HG03432 (cell line): Measurements from ENCODE around the gene SPNS2.

Experiments used
- ATAC-seq: cut with Tn5 transposase; IDR thresholded peaks from one replicate; pipeline ENCODE4 v1.9.1; 2021; ENCODE audit warnings: mild to moderate bottlenecking, moderate library complexity; ENCODE audit not compliant: unreplicated experiment

Gene SPNS2

DNA sequence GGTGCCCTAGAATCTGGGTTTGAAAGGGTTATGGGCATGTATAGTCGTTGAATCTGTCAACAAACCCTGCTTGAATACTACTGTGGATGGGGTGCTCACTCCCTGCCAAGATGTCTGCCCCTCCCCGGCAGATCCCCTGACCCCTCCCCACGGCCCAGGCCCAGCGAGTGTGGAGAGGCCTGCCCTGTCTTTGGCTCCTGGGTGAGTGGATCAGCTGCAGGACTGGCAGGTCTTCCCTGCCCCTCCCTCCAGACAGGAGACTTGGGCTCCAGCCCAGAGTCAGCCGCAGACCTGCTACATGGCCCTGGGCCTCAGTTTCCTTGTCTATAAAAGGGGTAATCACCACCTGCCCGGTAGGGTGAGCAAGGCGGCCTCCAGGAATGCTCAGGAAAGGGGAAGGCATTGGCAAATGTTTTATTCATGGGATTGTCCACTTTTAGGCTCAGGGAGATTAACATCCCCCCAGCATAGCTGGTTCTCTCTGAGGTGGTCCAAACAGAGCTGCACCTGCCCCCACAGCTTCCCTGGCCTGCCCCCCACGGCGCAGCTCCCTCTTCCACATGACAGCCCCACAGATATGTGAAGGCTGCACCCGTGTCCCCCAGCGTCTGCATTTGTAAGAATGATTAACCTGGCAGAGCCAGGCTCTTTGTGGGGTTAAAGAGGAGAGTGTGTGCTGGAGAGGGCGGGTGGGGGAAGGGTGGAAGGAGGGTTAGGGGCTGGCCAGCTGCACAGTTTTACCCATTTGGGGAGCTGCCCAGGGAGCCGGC is 18.5 kb upstream of the SPNS2 start:
- no peak for ATAC-seq

DNA sequence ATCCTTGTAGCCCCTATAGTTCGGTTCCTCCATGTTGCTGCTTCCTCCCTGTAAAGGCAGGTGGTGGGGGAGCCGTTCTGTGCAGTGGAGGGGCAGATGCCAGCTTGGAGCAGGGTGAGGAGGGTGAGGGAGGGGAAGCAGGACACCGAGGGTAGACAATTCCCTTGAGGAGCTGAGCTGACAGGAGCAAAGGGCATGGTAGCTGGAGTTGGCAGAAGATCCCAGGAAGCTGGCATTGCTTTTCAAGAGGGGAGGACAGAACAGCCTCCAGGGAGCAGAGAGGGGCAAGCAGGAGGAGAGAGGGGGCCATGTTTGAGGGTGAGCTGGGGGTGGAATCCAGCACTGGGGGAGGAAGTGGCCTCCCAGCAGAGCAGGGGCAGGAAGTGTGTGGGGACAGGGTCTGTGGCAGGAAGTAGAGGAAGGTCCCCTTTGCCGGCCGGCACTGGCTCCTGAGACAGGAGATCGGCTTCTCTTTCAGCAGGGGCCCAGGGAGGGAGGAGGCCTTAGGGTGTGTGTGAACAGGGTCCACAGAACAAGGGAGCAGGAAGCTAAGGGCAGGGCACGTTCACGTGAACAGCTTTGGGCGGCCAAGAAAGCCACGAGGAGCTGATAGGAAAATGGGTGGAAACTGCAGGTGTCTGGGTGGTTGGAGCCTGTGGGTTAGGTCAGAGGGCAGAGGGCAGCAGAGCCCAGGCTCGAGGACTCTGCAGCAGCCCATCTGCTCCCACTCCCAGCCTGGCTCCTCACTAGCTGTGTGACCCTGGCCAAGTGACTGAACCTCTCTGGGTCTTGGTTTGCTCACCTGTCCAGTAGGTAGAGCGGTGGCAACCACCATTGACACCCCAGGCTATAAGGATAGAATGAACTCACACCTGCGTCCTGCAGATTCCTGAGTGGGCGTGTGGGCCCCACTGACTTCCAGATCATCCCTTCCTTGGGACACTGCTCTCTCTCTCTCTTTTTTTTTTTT is 17.5 kb upstream of the SPNS2 start:
- no peak for ATAC-seq

DNA sequence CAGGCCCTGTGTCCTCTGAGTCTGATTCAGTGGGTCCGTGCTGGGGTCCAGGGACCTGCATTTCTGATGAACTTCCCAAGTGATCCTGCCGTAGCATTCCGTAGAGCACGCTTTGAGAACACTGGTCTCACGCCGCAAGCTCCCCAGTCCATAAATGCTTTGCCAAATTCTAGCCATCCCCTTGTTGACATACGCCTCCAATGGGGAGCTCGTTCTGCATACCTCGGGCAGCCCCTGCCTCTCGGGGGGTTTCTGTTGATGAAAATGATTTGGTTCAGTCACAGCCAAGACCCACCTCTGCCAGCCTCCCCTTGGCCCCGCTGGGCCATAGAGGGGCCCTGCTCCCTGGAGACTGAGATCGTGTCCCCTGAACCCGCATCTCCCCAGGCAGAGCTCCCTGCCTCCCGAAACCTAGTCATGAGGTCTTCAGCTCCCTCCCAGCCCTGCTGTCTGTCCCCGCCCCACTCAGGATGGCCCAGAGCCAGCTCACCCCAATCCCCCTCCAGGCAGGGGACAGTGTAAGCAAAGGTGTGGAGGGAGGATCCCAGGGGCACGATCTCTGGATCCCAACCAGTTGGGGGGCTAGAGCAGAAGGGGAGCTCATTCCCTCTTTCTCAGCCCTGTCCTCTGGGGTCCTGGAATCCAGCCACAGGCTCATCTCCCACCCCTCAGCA is 16.2 kb upstream of the SPNS2 start:
- ATAC-seq = no peak

DNA sequence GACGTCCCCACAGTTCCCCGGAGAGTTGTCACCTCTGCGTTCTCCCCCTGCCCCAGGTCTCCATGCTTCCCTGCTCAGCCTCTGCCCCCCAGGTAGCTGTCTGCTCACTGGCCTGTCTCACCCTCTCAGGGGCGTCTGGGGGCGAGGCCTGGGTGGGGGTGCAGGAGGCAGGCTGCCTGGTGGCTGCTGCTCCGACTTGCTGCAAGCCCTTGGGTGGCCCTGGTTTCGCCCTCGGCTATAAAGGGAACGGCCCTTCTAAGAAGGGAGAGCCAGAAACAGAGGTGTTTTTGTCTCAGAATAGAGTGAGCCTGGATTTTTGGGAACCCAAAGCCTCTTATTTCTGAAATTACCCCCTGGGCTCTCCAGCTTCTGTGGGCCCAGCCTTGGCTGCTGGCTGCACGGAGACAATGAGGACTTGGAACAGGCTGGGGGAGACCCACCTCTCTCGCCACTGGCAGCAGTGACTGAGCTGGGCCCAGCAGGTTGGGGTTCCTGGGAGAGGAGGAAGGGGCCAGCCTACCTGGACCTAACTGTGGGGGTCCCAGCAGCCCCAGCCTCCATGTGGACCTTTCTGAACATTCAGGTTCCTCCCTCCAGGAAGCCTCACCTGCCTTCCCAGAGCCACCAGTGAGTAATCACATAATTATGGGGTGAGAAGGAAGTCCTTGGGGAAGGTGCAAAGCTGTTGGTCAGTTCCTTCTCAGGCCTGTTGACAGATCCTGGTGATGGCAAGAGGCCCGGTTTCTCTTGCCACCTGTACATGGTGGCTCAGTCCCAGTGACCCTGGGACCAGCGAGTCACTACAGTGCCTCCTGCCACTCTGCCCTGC is 15.5 kb upstream of the SPNS2 start:
- no peak for ATAC-seq

DNA sequence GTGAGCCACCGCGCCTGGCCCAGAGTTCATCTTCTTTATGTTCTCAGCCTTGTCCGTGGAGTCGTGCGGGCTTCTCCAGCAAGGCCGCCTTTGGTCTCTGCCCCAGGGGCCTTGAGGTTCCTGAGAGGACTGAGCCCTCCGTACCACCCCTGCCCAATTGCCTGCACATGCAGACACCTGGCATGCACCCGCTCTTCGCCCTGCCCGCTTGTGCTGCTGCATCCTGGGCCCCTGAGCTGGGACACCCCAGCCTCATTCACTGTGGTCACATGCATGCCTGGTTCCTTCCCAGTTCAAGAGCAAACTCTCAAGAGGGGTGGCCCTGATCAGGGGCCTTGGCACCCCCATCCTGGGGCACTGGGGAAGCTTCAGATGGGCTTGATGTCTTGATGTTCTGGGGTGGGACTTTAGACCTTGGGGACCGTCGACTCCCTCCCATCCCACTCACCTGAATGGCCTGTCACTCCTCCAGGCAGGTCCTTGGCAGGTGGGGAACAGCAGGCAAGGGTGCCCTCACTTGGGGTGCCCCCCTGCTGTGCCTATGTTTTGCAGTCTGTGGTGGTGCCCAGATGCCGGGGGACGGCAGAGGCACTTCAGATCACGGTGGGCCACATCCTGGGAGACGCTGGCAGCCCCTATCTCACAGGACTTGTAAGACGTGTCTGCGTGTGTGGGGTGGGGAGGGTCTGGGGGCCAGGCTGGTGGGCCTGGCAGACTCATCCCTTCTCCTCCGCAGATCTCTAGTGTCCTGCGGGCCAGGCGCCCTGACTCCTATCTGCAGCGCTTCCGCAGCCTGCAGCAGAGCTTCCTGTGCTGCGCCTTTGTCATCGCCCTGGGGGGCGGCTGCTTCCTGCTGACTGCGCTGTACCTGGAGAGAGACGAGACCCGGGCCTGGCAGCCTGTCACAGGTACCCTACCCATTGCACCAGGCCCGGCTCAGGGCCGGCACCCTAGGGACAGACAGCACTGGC is 12.7 kb upstream of the SPNS2 start:
- ATAC-seq = no peak

DNA sequence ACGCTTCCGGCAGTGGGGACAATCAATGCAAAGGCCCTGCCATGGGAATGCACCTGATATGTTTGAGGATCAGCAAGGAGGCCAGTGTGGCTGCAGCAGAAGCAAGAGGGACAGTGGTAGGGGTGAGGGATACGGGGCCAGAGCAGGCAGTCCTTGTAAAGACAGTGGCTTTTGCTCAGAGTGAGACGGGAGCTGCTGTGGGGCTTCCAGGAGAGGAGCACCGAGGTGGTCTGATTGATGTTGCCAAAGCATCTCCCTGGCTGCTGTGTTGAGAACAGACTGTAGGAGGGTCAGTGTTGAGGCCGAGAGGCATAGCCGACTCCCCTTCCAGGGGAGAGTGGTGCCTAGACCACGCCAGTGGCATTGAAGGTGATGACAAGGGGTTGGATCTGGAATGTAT is 11.4 kb upstream of the SPNS2 start:
- ATAC-seq = no peak

DNA sequence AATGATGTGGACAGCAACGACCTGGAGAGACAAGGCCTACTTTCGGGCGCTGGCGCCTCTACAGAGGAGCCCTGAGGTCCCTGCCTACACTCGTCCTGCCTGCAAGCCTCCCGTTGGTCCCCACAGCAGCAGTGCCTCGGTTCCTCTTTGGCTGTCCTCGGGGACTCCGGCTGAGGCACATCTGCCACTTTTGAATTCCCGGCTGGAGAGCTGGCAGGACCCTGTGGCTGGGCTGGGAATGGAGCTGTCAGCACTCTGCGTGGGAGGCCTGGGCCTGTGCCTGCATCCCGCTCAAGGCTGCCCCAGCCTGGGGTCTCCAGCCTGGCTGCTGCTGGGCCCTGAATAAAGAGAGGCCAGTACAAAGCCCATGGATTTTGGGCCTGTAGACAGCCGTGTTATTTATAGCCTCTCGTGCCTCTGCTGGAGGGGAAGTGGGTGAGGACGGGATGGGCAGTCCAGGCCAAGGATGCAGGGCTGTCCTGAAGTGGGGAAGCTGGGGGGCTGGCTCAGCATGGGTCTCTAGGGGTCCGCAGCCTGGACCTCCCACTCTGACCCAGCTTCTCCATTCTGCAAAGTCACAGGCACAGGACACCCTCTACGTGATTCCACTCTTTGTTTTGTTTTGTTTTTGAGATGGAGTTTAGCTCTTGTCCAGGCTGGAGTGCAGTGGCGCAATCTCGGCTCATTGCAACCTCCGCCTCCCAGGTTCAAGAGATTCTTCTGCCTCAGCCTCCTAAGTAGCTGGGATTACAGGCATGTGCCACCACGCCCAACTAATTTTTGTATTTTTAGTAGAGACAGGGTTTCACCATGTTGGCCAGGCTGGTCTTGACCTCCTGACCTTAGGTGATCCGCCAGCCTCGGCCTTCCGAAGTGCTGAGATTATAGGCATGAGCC is 10.6 kb upstream of the SPNS2 start:
- ATAC-seq = no peak

DNA sequence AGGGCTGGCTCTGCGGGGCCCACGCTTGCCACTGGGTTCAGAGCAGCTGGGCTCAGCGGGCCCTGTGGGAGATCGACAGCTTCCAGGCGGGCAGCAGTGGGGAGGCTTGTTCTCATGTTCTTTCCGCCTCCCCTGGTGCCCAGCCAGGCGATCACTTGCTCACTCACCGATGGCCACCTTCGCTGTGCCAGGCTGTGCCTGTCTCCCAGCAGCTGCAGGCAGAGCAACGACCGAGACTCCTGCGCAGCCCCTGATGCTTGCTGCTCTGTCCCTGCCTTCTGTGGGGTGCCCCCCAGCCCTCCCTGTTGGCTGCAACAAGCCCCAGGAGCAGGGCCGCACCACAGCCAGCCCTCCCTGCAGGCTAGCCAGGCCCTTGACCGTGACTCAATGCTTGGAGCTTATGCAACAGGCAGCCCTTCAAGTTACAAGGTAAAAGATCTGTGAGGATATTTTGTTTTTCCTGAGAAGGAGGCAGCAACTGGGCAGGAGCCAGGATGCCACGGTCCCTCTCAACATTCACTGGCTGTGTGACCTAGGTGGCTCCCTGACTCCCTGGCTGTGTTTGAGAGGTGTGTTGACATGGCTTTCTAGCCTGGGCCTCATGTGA is 9.6 kb upstream of the SPNS2 start:
- ATAC-seq = no peak

DNA sequence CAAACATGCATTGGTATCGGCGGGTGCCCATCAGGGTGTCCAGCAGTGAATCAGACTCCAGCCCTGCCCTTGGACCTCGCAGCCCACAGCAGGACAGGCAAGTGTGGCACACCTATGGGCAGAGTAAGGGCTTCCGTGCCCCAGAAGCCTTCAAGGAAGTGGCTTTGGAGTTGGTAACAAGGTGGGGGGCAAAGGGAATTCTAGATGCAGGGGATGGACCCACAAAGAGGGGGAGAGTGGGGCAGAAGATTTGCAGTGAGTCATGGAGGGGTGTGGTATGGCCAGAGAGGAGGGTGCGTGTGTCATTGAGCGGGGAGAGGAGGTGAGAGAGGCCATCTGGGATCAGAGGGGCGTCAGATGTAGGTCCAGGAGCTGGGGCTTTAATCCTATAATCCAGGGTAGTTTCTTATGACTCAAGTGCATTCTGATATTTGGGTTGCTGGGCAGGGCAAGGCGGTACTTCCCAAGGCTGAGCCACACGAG is 8.5 kb upstream of the SPNS2 start:
- ATAC-seq = no peak

DNA sequence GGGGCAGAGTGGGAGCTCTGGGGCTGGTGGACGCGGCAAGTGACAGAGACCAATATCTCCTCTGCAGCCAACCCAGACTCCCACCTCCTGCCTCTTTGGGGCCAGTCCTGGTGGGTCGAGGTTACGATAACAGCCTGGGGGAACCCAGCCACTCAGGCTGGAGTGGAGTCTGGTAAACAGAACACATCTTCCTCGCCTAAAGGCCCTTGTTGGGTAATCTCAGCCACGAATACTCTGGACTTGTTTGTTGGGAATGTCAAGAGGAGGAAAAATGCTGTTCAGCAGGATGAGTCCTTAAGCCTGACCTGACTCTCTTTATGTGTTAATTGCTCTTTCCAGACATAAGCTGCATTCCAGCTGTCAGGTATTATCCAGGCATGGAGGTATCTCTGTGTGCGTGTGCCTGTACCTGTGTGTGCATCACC is 8.0 kb upstream of the SPNS2 start:
- no peak for ATAC-seq

DNA sequence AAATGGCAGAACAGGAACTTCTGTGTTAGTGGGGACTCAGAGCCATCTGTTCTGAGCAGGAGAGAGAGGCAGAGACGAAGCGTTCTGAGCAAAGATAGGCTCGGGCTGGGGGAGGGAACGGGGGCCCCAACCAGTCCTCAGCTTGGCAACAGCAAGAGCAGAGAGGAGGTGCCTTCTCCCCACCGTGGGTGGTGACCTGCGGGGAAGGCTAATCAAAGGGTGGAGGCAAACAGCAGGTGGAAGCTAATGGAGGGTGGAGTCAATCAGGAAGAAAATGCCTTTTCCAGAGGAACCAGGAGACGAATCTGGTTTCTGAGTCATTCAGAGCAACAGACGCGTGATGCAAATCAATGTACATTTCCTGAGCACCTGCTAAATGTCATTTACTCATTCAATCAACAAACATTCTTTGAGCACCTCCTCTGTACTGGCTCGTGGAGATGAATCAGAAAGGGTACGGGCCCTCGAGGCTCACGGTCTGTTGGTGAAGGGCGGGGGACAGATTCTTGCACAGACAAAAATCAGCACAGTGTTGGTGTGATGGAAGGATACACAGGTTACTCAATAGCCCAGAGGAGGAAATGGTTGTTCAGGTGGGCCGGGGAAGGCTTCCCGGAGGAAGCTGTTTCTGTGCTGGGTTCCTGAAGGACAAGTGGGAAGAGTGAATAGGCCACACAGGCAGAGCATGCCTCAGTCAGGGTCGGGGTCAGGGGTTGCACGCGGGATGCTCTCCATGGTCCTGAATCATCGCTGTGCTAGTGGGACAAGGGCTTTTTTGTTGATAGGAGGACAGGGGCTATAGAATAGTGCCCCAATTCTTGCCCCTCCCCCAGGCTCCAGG is 5.7 kb upstream of the SPNS2 start:
- no peak for ATAC-seq

DNA sequence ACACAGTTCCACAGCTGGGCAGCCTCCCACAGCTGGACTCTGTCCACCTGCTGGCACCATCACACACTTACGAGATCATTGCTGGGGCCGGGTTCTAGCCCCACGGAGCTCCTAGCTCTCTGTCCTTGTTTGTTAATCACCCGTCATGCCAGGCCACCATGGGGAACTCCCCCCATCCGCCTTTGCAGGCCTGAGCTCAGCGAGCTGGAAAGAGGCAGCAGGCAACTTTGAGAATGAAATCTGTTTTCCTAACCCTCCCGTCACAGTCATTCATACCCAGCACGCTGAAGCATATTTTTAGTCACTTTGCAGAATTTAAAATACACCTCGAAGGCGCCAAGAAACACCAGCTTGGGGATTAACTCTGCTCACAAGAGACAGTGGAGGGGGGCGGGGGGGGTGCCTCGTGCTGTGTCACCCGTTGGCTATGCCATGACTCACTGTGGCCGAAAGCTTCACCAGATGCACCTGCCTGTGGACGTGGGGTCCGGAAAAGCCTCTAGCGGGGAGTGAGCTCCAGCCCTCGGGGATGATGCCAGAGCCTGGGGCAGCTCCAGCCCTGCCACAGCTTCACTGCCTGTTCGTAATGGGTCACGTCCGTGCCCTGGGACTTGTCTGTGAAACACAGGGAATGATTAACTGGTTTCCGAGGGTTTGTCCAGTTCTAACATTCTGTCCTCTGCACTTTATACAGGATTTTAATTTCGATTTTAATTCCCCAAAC is 1.4 kb upstream of the SPNS2 start:
- ATAC-seq = no peak

DNA sequence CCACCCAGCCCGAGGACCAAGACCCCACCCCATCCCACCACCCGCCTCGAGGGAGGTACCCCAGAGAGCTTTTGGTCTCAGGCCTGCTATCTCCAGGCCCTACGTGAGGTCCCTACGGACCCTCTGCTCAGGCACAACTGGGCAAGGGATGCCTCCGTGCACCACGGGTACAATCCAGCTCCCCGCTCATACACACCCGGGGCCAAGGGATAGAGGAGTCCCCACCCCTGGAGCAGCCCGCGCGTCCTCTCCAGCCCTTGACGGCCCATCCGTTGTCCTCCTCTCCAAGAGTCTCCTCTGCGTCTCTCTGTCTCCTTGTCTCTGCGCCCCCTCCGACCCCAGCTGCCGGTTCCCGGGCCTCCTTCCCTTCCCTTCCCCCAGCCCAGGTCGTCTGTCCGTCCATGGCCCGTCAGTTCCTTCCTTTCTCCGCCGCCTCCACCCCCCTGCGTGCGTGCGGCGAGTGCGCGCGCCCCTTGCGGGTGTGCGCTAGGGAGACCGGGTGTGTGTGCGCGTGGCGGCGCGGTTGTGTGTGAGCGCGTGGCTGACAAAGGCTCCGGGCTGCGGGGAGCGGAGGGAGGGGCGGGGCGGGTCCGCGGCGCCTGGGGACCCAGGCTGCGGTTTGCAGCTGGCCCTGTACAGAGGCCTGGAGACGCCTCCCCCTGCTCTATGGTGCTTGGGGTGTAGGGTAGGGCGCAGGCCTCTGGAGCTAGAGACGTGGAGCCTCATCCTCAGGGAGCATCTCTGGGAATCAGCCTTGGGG is 930 bp downstream of the SPNS2 start:
- ATAC-seq = no peak

DNA sequence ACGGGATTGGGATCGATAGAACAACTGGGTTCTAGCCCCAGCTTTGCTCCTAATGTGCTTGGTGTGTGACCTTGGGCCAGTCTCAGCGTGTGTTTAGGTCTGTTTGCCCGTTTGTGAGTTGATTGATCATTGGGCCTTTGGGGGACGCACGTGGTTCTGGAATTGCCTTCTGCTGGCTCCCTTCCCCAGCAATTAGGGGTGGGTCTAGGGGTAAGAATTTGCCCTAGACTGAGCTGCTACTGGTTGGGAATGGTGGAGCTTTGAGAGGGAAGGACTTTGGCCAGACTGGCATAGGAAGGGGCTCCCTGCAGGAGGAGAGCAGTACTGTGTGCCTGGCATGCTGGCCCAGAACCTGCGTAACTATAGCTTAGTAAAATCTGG is 1.5 kb downstream of the SPNS2 start:
- ATAC-seq = no peak

DNA sequence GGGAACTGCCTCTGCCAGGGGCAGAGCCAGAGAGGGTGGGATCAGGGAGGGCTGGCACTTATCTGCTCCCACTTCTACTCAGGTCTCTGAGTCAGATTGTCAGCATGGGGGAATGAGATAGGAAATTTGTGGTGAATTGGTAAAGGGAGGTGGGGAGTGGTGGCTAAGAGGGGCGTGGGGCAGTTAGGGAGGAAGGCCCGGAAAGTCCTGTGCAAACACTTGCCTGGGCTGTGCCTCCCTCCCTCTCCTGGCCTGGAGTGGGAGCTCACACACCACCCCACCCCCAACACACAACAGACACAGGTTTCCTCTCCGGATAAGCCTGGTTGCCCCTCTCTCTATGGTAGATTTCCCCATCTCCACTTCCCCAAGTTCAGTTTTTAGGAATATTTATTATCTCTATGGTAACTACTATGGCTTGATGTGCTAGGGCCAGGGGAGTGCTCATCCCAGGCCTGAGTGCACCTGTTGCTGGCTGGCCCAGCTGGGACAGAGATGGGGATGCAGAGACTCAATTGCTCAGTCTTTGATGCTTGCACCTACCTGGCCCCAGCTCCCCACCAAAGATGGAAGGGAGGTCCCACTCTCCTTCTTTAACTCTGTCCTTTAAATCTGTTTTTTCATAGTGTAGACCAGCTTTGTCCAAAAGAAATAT is 2.7 kb downstream of the SPNS2 start:
- ATAC-seq = no peak
